GM21717 (cell line): Measurements from ENCODE around the gene ADARB2.
"Not testable (repeated sequence)": the region's sequence is repeated elsewhere in the genome, so short reads cannot be mapped to it uniquely, and the experiment has no call there.

Experiments used
- ATAC-seq: cut with Tn5 transposase; IDR thresholded peaks from one replicate; pipeline ENCODE4 v1.9.1; 2021; ENCODE audit warnings: mild to moderate bottlenecking, moderate library complexity; ENCODE audit not compliant: unreplicated experiment

The ADARB2 gene

DNA sequence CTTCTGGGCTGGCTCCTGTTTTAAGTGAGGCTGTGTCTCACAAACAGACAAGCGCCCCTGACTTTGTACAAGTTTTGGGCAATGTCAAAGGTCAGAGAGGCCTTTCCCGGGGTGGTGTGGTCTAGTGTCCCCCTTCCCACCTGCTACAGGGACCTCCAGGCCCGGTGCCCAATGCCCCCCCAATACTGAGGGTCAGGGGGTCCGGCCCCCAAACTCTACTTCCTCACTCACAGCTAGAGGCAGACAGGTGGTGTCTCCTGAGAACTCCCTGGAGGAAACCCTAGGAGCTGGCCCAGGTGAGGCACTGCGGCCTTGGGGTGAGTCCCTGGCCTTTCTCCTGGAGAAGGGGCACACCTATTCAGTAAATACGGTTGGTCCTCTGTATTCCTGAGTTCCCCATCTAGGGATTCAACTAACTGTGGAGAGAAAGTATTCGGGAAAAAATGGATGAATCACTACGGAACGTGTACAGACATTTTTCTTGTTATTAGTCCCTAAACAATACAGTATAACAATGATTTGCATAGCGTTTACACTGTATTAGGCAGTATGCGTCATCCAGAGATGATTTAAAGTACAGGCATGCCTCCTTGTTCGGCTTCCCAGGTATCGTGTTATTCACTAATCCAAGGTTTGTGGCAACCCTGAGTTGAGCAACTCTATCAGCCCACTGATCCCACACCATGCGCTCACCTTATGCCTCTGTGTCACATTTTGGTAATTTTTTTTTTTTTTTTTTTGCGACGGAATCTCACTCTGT, 373.0 kb downstream of the ADARB2 start:
- no peak for ATAC-seq

DNA sequence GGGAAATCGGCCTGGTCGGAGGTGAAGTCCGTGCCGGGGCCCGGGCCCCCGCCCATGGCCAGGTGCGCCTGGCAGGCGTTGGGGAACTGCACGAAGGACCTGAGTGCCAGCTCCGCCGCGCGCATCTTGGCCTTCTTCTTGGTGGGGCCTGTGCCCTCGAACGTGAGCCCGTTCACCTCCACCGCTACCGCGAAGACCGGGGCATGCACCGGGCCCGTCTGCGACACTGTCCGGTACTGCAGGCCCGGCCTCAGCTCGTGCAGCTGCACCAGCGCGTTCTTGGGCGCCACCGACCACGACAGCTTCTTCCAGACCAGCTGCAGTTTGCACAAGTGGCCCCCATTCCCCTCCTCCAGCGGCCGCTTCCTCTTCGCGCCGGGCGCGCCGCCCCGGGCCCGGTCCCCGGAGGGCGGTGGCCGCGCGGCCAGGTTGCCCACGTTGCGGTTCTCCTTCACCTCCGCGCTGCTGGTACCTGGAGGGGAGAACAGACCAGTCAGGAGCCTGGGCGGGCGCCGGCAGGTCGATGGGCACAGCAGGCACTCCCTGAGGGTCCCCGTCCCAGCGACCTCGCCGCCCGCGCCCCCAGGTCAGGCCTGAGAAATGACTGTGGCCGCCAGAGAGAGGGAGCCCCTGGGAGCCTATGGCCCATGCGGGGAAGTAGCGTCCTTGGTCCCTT, 373.7 kb downstream of the ADARB2 start:
- ATAC-seq: no peak

DNA sequence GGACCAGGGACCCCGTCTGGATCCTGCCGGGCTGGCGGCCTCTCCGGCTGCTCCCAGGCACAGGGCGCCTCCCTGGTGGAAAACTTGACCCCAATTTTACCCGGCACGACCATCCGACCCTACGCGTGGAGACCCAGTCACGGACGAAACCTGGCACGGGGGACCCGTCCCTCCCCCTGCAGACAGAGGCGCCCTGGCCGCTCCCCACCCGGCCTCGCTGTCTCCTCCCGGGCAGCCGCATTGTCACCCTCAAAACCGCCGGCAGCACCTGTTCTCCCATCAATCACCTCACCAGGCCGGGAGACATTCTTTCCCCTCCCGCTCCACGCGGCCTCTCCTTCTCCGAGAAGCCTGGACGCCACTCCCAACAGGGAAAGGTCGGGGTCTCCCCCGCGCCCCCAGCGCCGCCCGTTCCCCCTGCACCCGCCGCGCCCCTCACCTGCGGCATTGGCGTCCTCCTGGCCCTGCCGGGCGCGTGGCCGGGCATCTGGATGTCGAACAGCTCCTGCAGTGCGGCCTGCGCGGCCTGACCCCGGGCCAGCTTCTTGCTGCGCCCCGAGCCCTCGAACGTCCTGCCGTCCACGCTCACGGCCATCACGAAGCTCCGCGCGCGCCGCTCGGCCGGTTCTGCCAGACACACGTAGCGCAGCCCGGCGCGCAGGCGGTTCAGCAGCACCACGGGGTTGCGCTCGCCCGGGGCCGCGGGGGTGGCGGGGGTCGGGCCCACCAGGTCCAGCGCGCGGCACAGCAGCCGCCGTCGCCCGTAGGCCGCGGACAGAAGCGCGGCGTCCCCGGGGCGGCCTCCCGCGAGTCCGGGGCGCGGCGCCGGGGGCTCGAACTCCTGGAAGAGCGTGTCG, 374.5 kb downstream of the ADARB2 start:
- no peak for ATAC-seq

DNA sequence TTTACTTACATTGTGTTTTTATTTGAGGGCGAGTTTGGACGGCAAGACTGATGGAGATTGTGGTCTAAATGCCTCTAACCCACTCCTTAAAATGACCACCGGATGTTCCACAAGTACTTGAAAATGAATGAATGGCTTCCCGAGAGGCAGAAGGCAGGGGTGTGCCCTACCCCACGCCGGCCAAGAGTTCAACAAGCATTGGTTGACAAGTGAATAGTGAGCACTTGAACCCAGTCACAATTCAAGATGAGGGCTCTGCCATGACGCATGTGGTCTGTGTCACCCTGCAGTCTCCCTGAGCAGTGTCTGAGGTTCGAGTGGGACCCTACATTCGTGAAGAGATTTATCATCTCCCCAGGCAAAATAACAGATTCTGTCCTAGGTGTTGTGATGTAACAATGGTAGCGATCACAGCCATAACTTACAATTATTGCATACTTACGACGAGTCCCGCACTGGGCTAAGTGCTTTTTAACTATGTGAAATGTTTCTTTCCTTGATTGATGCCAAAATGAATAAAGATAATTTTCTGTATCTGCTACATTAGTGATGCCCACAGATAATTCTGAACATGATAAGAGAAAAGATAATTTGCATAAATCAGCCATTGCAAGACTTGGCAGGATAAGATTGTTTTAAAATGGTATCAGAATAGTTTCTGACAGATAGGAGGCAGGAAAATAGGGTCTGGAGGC, 375.8 kb downstream of the ADARB2 start:
- no peak for ATAC-seq

DNA sequence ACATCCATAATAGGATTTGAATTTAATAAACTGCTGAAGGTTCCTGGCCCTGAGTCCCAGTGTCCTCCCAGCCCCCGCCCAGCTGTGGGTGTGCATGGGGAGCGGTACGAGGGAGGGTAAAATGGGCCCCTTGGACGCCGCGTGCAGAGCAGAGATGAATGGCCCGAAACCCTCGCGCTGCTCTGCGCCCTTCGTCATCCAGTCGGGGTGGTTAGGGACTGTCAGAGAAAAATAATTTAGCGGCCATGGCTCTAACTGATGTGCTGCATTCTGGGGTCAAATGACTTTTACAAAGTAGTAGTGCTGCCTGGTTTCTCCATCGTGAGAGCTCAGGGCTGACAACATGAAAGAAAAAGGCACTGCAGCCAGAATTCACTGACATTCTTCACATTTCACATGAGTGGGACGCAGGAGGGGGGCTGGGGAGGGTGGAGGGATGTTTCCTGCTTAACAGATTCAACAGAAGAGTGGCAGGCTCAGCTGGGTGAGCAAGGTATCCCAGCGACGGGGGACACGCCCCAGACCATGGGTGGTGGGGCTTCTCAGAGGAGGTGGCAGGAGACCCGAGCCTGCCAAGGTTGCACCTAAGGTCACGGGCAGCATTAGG, 376.7 kb downstream of the ADARB2 start:
- ATAC-seq: no peak

DNA sequence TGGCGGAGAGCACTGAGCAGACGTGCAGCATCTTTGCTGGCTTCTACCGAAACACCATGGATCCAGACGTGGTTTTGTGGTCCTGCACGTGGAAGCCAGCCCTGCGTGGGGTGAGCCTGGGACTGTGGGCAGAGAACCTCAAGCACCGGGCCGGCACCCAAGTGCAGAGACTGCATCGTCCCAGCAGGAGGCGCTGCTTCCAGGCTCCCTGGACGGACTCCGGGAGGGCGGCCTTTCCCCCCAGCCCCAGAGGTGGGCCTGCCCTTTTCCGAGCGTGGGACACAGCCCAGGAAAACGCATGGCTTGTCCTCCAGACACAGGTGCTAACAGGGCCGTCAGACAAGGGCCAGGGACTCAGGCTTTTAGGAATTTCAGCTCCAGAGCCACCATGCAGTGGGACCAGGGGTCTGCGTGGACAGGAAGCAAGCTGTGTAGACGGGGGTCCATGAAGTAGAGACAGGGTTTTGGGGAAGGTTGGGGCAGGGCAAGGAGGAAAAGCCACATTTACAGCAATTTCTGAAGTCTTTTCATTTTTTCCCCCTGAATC, 377.2 kb downstream of the ADARB2 start:
- ATAC-seq: no peak

DNA sequence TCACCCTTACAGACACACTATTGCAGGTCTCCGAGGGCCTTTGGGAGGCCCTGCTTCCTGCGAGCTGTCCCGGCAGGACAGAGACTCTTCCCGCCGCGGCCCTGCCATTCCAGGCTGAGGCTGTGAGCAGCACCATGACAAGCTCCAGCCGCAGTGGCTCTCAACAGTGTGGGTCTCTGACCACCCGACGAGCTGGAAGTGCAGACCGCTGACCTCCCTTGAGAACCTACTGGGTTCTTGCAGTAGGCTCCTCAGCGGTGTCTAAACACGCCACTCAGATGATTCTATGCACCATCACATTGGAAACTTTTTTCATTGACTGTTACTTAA, 377.7 kb downstream of the ADARB2 start:
- no peak for ATAC-seq

DNA sequence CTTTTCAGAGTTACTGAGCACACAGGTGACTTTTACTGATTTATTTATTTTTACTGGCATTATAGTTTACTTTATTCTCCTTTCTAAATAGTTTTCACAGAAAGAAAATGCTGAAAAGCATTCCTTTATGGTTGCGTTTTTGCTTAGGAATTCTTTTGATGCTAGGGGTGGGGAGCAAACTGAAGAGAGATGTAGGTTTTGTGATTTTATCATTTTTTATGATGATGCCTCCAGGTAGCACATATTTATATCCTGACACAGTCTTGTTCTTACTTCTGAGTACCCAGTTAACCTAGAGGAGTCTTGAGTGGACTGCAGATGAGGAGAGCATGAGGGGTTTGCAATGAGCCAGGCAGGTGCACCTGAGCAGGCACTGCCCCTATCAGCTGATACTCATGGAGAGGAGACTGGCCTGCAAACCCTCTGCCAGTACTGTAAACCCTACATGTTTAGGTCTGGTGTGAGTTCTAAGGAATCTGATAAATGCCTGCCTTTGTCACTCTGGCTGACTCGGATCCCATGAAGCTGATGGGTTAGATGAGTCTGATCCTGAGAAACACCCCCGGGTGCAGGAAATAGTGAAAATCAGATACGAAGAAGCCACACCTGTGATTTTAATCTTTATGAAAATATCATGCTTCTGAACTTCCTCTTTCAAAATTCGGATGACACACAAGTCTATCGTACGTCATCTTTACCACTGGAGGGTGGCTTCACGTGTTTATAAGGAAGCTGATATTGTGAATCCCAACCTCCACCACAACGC, 378.3 kb downstream of the ADARB2 start:
- no peak for ATAC-seq

DNA sequence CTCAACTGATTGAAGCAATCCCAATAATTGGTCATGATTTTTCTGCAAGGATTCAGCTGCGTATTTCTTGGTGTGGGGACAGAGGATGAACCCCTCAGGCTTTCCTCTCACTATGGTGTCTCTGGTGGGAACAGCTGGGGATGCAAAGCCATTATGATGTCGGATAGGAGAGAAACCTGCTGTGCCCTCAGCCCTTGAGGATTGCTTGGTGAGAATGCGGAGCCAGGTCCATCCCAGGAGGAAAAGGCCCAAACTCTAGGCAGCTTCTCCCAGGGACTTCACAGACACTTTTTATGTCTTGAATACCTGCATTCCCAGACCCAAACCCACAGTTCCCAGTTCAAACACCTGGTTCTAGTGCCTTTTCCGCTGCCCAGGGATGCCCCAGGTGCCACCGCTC, 379.2 kb downstream of the ADARB2 start:
- no peak for ATAC-seq

DNA sequence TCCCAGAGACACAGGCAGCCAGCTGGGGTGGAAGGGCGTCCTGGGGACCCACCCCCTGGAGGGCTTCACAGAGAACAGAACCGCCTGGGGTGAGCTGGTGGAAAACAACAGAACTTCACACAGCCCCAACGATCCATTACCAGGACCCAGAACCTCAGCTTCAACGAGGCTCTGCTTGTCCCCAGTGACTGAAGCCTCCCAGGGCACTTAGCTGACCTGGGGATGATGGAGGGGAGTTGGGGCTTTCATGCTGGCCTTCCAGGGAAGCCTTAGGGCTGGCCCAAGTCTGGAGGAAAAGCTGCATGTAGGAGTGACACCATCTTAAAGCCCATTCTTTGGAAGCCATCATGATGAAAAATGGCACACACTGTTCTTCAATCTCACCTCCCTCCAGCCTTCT, 381.0 kb downstream of the ADARB2 start:
- ATAC-seq: no peak

DNA sequence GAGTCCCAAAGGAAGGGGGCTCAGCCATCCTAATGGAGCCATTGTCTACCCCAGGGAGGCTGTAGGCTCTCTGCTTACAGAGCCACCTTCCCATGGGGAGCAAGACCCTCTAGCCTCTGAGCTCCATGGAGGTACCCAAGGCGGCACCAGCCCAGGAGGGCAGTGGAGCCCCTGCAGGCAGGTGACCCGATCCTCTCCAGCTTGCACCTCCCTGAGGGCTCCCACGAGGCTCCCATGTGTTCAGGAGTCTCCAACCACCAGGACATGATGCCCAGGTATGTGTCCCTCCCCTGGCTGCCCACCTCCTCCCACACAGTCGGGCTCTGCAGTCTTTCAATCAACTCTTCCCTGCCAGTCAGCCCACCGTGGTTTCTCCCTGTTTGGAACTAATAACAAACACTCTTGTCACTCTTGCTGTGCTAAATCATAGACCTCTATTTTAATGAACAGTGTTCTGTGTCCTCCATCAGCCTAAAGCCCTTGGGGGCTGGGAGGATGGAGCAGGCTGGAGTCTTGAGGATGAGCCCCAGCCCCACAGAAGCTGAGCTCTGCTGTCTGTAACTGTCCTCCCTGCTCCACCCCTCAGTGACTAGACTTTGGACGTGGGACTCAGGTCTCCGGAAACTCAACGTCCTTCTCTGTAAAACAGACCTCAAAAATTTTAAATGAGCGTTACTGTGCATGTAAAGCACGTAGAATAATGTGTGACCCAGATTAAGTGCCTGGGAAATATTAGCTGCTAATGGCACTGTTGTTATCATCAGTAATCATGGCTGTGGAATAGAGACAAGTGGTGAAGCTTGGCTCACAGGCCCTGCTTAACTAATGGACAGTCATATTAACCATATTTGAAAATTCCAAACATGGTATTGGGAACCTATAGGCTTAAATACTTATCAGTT, 382.3 kb downstream of the ADARB2 start:
- ATAC-seq: no peak

DNA sequence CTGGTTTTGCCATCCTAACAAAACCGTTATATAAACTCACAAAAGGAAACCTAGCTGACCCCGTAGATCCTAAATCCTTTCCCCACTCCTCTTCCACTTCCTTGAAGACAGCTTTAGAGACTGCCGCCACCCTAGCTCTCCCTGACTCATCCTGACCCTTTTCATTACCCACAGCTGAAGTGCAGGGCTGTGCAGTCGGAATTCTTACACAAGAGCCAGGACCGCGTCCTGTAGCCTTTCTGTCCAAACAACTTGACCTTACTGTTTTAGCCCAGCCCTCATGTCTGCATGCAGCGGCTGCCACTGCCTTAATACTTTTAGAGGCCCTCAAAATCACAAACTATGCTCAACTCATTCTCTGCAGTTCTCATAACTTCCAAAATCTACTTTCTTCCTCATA, 385.0 kb downstream of the ADARB2 start:
- not testable (repeated sequence) for ATAC-seq

DNA sequence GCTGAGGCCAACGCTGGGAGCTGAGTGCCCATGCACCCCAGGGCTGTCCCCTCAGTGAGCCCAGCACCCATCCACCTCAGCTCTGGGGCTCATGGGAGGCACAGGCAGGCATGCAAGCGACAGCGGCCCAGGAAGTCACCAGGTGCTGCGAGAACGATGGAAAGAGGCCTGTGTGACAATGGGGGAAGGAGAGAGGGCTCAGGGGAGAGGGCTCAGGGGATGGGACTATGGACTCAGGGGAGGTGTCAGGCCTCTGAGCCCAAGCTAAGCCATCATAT, 388.6 kb downstream of the ADARB2 start:
- no peak for ATAC-seq

DNA sequence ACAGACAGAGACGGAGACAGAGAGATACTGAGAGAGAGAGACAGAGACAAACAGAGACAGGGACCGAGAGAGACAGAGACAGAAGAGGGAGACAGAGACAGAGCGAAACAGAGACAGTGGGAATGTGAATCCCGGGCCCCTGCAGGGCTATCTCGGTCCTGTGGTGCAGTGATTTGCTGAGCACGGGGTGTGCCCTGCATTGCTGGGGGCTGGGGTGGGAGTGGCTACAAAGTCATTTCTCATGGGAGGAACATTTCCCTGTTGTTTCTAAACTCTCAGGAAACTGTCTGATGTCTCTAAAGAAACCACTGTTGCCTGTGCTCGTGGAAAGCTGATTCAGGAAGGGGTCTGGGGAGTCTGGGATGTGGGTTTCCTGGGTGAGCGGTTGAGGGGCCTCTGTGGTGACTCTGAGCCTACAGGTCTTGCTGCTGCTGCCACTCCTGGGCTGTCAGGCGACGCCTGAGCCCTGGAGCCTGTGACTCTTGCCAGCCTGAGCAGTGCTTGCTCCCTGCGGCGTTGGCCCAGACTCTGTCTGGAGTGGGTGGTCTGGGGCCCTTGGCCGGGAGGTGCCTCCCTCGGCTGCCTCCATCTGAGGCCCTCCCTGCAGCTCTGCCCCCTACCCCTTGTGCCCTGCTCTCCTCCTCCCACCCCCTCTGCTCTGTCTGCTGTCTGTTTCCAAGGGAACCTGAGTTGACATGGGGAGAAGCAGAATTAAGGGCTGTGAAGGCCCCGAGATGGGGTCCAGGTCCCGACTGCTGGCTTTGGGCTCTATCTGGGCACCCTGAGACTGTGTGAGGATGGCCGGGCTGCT, 389.2 kb downstream of the ADARB2 start:
- no peak for ATAC-seq

DNA sequence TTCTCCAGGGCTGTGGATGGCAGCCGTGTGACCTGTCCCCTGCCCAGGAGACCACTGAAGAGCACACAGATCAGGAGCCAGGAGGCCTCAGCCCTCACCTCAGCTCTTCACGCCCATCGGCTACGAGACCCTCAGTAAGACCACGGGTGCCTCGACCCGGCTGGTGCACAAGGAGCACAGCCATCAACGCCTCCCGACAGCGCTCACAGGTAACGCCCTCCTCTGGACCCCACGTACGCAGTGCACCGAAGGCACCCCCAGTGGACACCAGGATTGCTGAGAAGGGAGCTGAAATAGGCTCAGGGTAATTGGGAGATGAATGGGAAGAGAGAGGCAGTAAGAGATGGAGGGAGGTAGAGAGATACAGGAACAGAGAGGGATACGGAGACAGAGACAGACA, 389.8 kb downstream of the ADARB2 start:
- ATAC-seq: no peak

DNA sequence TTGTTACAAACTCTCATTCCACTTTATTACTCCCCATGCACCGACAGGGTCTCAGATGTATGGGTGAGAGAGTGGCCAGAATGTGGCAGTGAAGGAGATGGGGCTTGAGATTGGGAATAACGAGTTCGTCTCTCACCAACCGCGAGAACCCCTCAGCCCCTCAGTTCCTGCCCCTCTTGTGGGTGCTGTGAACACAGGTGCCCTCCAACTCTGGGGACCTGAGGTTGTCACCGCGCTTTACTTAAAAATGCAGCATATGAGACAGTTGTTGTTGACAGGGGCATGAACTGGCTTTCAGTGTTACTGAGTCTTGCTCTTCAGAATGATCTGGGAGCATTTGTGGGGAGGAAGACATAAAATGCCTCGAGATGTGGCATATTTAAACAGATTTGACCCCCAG, 391.1 kb downstream of the ADARB2 start:
- no peak for ATAC-seq

DNA sequence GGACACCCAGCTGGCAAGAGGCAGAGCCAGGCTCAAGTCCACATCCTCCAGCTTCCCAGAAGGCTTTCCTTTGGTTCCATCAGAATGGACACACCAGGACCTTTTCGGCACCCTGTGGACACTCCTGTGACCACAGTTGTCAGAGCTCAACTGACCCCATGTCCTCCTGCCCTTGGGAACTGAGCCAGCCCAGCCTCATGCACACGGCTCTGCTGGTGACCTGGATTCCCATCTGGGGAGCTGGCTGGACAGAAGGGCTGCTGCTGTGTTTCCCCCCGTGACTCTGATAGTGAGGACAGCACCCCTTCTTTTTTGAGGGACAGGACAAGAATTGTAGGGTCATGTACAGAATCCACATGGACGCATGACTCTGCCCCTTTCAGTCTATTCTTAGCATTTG, 392.0 kb downstream of the ADARB2 start:
- ATAC-seq: no peak

DNA sequence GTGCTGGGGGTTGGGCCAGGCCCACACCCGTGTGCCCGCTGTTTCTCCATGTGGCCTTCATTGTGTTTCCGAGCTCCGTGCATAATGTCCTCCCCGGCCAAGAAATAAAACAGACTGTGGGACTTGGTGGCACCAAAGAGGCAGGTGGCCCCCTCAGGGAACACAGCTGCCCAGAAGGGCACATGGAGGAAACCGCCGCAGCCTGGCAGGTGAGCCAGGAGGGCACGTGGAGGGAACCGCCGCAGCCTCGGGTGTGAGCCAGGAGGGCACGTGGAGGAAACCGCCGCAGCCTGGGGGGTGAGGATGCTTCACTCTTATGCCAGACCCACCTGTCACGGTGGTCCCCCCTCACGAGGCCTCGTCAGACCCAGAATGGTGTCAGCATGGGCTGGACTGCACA, 392.5 kb downstream of the ADARB2 start:
- no peak for ATAC-seq
